Mucosa of rectum (tissue), 2 donors: Measurements from ENCODE around the gene SLC2A6.

Experiments
- H3K27ac ChIP-seq, 2 donors: one replicate each; pipeline ENCODE4 v1.7.0; 2013; ENCODE audit warnings: inconsistent platforms in 2 of 2, low read depth in 2 of 2, low read length in 2 of 2
- H3K27me3 ChIP-seq, 2 donors: one replicate each; pipeline ENCODE4 v1.7.0; 2013; ENCODE audit warnings: low read length in 2 of 2; ENCODE audit not compliant: control insufficient read depth in 2 of 2, insufficient read depth in 2 of 2
- H3K36me3 ChIP-seq, 2 donors: one replicate each; pipeline ENCODE4 v1.7.0; 2013; ENCODE audit warnings: low read length in 2 of 2; ENCODE audit not compliant: control insufficient read depth in 2 of 2, insufficient read depth in 2 of 2
- H3K4me1 ChIP-seq, 2 donors: one replicate each; pipeline ENCODE4 v1.7.0; 2013; ENCODE audit warnings: low read length in 2 of 2, mild to moderate bottlenecking in 1 of 2; ENCODE audit not compliant: control insufficient read depth in 2 of 2, insufficient read depth in 2 of 2
- H3K4me3 ChIP-seq, 2 donors: one replicate each; pipeline ENCODE4 v1.7.0; 2013; ENCODE audit warnings: low read length in 2 of 2
- H3K9ac ChIP-seq, 2 donors: one replicate each; pipeline ENCODE4 v1.7.0; 2013; ENCODE audit warnings: low read length in 2 of 2, low read depth in 1 of 2, mild to moderate bottlenecking in 1 of 2
- H3K9me3 ChIP-seq, 2 donors: one replicate each; pipeline ENCODE4 v1.7.0; 2013; ENCODE audit warnings: low read length in 2 of 2; ENCODE audit not compliant: control insufficient read depth in 2 of 2
- donor health status: healthy.
- donor health status: Normal muscosa, but diverticular disease.

SLC2A6 gene

DNA sequence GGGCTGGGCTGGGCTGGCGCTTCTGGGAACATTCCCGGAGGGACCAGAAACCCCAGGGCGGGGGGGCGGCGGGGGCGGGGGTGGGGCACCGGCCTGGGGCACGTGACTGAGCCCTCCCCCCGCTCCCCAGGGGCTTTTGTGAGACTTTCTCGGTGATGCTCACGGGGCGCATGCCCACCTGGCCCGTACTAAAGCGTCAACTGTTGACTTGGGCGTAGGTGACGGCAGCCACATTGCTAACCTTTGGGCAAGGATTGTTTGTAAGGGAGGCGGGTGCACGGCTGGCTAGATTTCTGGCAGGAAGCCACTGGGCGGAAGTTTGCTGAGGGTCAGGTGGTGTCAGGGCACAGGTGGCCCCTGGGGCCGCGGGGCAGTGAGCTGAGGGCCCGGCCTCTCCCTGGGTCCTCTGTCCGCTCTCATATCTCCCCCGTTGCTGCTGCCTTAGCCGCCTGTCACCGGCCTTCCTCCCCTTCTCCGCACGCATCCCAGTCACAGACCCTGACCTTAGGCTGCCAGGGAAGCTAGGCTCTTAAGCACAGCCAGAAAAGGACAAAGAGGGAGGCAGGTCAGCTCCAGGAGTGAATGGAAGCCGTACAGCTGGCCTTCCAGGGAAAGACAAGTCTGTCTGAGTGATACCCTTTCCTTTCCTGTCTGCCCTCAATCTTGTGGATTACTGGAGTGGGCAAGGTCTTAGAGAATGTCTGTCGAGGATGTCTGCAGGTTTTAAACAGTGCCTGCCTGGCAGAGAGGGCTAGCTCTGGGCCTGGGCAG is 18.3 kb downstream of the SLC2A6 start:
- H3K9me3 ChIP-seq, result no peaks in the 10 kb centered on the region
- H3K36me3 ChIP-seq, result peaks cover 12 to 14% of the 10 kb centered on the region in 2 donors
- peak overlapping the region; percentile 86 to 94 for H3K9ac ChIP-seq
- no peaks in the 10 kb centered on the region for H3K27me3 ChIP-seq
- H3K27ac ChIP-seq, result peak overlapping the region; percentile 96 to 99
- peak overlapping the region; percentile 76 to 92 for H3K4me3 ChIP-seq
- peaks cover 16% of the 10 kb centered on the region in 2 donors for H3K4me1 ChIP-seq

DNA sequence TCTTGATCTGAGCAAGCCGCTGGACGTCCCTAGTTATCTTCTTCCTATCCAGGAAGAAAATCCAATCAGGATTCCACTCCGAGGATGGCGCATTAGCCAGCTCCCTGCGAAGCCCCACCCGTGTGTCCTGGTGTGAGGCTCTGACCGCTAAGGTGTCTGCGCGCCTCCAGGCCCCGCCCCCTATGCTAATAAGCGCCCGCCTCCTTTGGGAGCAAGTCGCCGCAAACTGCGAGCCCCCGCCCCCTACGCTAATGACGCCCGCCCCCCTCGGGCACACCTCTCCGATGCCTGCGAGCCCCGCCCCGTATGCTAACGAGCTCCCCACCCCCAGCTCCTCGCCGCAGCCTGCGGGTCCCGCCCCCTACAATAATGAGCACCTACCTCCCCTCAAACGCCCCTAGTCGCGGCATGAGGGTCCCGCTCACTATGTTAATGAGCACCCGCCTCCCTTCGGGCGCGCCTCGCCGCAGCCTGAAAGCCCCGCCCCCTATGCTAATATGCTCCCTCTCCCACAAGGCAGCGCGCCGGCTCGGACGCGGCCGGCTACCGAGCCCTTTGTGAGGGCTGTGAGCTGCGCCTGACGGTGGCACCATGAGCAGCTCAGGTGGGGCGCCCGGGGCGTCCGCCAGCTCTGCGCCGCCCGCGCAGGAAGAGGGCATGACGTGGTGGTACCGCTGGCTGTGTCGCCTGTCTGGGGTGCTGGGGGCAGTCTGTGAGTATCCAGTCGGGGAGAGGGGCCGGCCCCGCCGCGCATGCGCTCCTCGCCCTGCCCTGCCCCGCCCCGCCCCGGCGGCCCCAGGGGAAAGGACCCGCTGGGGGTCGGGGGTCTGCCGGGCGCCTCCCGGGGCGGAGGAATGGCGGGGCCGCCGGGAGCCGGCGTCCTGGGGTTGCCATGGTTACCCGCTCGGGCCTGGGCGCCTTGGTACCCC is 19.2 kb downstream of the SLC2A6 start, which contains the start of gene CACFD1:
TSS of gene CACFD1 (plus strand) at position 503 of the 929 bp plus-strand sequence. CDS start at position 592, 89 bp downstream.
- H3K4me3 ChIP-seq, result peak within 1 kb of the TSS; percentile 76 to 92
- peak within 1 kb of the TSS; percentile 86 to 94 for H3K9ac ChIP-seq
- H3K9me3 ChIP-seq, result no peaks in the 10 kb centered on the region
- peaks cover 5 to 10% of the 10 kb centered on the region in 2 donors for H3K36me3 ChIP-seq
- peaks cover 16% of the 10 kb centered on the region in 2 donors for H3K4me1 ChIP-seq
- H3K27ac ChIP-seq, result peak within 1 kb of the TSS; percentile 96 to 99
- H3K27me3 ChIP-seq, result no peaks in the 10 kb centered on the region

DNA sequence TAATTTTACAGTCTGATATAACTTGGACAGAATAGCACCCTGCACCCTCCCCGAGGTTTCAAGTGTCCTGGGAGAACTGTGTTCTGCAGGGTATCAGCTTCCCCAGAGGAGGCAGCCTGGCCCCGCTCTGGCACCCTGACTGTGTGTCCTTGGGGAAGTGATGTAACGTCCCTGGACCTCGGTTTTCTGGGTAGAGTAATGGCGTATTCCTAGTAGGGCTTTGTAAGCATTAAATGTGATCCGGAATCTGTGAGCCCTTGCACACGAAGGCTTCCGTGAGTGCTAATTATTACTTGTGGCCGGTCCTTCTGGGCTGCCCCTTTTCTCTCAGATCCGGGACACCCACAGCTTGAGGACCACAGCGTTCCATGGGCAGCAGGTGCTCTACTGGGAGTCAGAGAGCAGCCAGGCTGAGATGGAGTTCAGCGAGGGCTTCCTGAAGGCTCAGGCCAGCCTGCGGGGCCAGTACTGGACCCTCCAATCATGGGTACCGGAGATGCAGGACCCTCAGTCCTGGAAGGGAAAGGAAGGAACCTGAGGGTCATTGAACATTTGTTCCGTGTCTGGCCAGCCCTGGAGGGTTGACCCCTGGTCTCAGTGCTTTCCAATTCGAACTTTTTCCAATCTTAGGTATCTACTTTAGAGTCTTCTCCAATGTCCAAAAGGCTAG is 20.1 kb downstream of the SLC2A6 start:
- Histone ChIP-seq H3K9me3 (no peaks in the 10 kb centered on the region), H3K4me1 (peaks cover 16% of the 10 kb centered on the region in 2 donors), H3K36me3 (peaks cover 2 to 7% of the 10 kb centered on the region in 2 donors), H3K27me3 (no peaks in the 10 kb centered on the region), H3K9ac (peak overlapping the region in 1 of 2 donors; percentile 41), H3K4me3 (peak overlapping the region in 1 of 2 donors; percentile 61), H3K27ac (peak overlapping the region; percentile 96 to 99)

DNA sequence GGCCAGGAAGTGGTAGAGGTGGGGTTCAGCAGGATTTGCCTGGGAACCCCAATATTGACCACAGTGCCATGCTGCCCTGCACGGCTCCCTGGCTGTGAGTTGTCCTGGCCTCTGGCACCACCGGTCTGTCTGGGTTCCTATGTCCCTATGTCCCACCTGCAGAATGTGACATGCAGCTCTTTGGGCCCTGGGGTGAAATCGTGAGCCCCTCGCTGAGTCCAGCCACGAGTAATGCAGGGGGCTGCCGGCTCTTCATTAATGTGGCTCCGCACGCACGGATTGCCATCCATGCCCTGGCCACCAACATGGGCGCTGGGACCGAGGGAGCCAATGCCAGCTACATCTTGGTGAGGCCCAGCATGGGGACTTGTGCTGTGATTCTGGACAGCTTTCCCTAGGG is 21.2 kb downstream of the SLC2A6 start:
- H3K4me1 ChIP-seq, result peaks cover 16% of the 10 kb centered on the region in 2 donors
- no peak overlapping the region for H3K27ac ChIP-seq
- H3K4me3 ChIP-seq, result no peak overlapping the region
- no peaks in the 10 kb centered on the region for H3K9me3 ChIP-seq
- no peak overlapping the region for H3K9ac ChIP-seq
- no peaks in the 10 kb centered on the region for H3K36me3 ChIP-seq
- no peaks in the 10 kb centered on the region for H3K27me3 ChIP-seq

DNA sequence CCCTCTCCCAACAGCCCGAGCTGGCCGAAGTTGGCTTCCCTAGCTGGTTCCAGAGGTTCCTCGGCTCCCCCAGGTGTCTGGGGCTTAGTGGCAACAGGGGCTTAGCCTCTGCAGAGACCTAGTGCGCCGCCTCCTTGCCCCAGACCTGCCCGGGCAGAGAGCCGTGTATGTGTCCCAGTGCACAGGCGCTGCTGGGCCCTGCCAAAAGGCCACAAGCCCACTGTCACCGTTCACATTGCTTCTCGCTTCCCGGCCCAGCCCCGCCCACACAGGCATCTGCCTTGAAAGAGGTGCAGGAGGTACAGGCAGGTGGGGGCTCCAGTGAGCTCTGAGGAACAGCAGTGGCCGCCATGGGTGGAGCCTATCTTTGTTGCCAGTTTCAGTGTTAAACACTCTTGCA is 21.7 kb downstream of the SLC2A6 start:
- H3K4me1 ChIP-seq, result peaks cover 16% of the 10 kb centered on the region in 2 donors
- H3K36me3 ChIP-seq, result no peaks in the 10 kb centered on the region
- no peak overlapping the region for H3K9ac ChIP-seq
- no peaks in the 10 kb centered on the region for H3K27me3 ChIP-seq
- H3K27ac ChIP-seq, result no peak overlapping the region
- no peaks in the 10 kb centered on the region for H3K9me3 ChIP-seq
- H3K4me3 ChIP-seq, result no peak overlapping the region

DNA sequence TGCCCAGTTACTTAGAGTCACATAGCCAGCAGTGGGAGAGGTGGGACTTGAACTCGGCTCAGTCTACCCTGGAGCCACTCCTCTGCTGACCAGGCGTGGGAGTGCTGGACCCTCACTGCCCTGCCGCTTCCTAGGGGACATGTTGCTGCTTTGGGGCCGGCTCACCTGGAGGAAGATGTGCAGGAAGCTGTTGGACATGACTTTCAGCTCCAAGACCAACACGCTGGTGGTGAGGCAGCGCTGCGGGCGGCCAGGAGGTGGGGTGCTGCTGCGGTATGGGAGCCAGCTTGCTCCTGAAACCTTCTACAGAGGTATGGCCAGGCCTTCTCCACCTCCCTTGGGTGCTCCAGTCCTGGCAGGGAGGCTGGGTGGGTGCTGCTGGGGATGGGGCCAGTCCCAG is 22.5 kb downstream of the SLC2A6 start:
- H3K4me1 ChIP-seq, result peaks cover 14 to 15% of the 10 kb centered on the region in 2 donors
- H3K27me3 ChIP-seq, result no peaks in the 10 kb centered on the region
- H3K9ac ChIP-seq, result no peak overlapping the region
- H3K27ac ChIP-seq, result no peak overlapping the region
- no peak overlapping the region for H3K4me3 ChIP-seq
- H3K36me3 ChIP-seq, result no peaks in the 10 kb centered on the region
- no peaks in the 10 kb centered on the region for H3K9me3 ChIP-seq

DNA sequence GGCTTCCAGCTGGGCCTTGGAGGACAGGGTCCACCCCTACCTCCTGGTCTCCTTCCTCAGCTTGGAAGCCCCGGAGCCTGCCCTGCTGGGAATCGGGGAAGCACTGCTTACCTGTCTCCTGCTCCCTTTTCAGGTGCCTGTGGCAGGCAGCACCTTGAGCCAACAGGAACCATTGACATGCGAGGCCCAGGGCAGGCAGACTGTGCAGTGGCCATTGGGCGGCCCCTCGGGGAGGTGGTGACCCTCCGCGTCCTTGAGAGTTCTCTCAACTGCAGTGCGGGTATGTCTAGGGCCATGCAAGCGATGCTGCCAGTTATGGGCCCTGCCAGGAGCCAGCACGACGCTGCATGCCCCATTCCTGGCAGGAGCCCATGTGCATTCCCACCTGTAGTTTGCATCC is 23.0 kb downstream of the SLC2A6 start:
- no peaks in the 10 kb centered on the region for H3K9me3 ChIP-seq
- H3K4me1 ChIP-seq, result peaks cover 10% of the 10 kb centered on the region in 2 donors
- H3K36me3 ChIP-seq, result no peaks in the 10 kb centered on the region
- H3K27ac ChIP-seq, result no peak overlapping the region
- no peak overlapping the region for H3K9ac ChIP-seq
- no peak overlapping the region for H3K4me3 ChIP-seq
- H3K27me3 ChIP-seq, result no peaks in the 10 kb centered on the region

DNA sequence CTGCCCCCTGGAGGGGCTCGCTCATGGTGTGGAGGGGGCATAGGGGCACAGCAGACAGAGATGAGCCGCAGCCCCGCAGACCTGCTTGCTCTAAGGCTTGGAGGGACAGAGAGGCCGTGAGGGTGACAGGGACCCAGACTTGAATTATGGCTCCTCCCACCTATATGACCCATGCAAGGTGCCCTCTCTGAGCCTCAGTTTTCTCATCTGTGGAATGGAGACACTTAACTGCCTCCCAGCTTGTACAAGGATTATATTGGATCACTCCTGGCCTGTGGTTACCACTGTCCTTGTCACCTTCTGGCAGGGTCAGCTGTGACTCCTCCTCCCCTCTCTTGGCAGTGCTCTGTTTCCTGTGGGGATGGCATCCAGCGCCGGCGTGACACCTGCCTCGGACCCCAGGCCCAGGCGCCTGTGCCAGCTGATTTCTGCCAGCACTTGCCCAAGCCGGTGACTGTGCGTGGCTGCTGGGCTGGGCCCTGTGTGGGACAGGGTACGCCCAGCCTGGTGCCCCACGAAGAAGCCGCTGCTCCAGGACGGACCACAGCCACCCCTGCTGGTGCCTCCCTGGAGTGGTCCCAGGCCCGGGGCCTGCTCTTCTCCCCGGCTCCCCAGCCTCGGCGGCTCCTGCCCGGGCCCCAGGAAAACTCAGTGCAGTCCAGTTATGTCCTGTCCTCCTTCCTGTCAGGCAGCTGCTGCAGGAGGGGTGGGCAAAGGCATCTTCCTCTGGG is 23.8 kb downstream of the SLC2A6 start:
- Histone ChIP-seq H3K4me1 (peaks cover 5 to 6% of the 10 kb centered on the region in 2 donors), H3K9ac (no peak overlapping the region), H3K36me3 (no peaks in the 10 kb centered on the region), H3K27me3 (no peaks in the 10 kb centered on the region), H3K9me3 (no peaks in the 10 kb centered on the region), H3K4me3 (no peak overlapping the region), H3K27ac (no peak overlapping the region)

DNA sequence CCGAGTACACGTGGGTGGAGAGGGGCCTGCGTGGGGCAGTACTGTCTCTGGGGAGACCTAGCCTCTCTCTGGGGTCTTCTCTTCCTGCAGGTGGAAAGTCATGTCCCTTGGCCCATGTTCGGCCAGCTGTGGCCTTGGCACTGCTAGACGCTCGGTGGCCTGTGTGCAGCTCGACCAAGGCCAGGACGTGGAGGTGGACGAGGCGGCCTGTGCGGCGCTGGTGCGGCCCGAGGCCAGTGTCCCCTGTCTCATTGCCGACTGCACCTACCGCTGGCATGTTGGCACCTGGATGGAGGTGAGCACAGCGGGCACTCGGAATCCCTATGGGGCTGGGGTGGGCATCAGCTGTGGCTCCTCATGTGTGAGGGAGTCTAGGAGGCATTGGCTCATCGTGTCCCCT is 24.6 kb downstream of the SLC2A6 start:
- Histone ChIP-seq H3K27ac (no peak overlapping the region), H3K36me3 (no peaks in the 10 kb centered on the region), H3K4me1 (peaks cover 4 to 5% of the 10 kb centered on the region in 2 donors), H3K27me3 (no peaks in the 10 kb centered on the region), H3K4me3 (no peak overlapping the region), H3K9ac (no peak overlapping the region), H3K9me3 (no peaks in the 10 kb centered on the region)
